GM10847 (cell line): ENCODE results near the gene SPATA18.

Experiments
- POLR2A ChIP-seq: IDR thresholded peaks from 2 replicates; pipeline ENCODE4 v1.6.1; 2011; ENCODE audit not compliant: insufficient read length; ENCODE audit errors: extremely low read depth

The SPATA18 gene

GRCh38 chr4:52038103-52038912, 12.8 kb upstream of the SPATA18 start, which contains the start of gene SGCB:
Gene SGCB, minus strand, starts transcription at chr4:52038299. Its CDS starts 40 bp downstream, at chr4:52038259.
- TF ChIP-seq POLR2A = peak; percentile 27

DNA sequence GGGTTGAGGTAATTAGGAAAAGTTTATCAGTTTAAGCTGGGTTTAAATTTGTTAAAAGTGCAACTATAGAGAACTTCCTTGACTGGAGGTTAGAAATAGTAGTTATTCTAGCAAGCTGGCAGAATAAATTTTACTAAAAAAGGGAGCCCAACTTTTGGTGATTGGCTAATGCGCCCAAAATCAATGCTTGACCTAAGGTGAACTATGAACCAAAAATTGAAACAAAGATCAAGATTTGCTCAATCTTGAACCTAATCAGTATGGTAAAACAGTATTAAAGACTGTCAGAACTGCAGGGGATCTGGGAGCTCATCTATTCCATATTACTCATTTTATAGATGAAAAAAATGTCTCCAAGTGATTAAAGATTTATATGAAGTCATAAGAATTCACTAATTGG, 6.1 kb upstream of the SPATA18 start:
- TF ChIP-seq POLR2A = no peak

DNA sequence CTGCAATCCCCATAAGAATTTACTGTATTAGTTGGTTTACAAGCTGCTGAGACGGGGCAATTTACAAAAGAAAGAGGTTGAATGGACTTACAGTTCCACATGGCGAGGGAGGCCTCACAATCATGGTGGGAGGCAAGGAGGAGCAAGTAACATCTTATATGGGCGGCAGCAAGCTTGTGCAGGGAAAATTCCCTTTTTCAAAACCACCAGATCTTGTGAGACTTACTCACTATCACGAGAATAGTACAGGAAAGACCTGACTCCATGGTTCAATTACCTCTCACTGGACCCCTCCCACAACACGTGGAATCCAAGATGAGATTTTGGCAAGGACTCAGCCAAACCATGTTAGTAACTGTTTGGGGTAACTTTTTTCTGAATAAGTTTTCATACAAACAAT, 1.8 kb upstream of the SPATA18 start:
- no peak for TF ChIP-seq POLR2A

DNA sequence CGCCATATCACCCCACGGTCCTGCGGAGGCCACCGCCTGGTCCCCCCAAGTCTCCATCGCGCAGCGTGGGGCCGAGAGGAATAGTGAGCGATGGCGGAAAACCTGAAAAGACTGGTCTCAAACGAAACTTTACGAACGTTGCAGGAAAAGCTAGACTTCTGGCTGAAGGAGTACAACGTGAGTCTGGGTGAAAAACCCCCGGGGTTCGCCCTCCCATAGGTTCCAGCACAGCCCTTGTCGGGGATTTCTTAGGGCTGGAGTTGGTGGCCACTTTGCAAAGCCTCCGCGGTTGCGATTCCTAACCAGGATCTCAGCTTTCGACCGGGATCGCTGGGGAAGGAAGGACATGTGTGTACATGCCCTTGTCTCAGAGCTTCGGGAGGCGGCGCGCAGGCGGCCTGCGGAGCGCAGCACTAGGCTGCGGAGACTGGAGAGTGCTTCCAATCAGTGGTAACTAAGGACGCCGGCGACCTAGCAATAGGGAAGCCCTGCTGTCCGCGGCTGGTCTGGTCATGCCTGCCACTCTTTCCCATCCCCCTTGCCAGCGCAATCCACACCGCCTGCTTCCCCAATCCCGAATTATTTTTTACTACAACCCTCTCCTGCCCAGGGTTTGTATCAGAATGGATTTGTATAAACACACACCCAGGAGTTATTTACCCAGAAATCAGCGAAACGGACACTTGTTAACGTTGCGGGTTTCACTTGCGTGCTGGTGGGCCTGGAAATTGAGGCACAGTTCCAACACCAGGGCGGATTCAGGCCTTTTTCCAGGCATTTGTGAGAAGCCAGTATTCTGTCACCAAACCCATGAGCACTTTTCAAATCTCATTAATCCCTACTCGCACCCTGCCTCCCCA, 741 bp downstream of the SPATA18 start:
- TF ChIP-seq POLR2A = no peak

DNA sequence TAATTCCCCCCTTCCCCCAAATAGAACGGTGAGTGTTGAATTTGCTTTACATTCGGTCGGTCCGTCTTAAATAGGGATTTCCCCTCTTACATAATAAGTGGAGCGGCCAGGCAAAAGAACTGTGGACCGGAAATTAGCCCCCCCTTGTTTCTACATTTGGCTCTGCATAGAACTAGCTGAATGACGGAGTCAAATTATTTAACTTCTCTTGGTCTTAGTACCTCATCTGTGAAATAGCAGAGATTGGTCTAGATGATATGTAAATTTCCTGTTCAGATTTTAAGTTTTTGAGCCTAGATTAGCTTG, 1.3 kb downstream of the SPATA18 start:
- TF ChIP-seq POLR2A = no peak

GRCh38 chr4:52054254-52054653, 3.1 kb downstream of the SPATA18 start:
- no peak for TF ChIP-seq POLR2A

GRCh38 chr4:52057196-52057595, 6.1 kb downstream of the SPATA18 start:
- TF ChIP-seq POLR2A = no peak

GRCh38 chr4:52058275-52058674, 7.2 kb downstream of the SPATA18 start:
- TF ChIP-seq POLR2A = no peak

DNA sequence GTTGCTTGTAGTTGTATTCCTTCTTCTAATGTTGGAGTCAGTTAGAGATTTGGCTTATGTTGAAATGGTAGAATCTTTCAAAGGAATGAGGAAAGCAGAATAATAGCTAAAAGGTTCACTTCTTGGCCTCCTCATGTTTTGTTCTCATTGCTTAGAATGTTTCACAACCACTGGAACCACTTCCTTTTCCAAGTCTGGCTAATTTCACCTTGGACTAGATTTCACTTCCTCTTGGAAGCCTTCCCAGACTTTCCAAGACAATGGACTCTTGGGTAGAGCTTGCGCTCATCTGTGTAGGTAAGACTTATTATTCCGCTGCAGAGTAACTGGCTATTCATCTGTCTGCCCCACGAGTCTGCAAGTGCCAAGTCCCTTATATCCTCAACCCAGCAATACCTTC, 8.3 kb downstream of the SPATA18 start:
- no peak for TF ChIP-seq POLR2A

DNA sequence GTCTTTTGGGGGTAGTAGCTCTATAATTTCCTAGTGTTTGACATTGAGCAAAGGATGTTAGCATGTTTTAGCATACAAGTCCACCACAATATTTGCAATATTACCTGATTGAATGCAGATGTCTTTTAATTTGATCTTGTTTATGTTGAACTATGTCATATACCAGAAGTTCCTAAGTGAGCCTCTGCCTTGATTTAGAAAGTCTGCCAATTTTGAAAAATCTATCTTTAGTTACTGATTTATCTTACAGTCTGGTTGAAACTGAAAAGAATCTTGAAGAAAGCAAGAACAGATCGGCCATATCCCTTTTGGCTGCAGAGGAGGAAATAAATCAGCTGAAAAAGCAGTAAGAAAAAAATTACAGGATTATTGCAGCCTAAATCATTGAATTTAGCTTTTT, 18.5 kb downstream of the SPATA18 start:
- TF ChIP-seq POLR2A = no peak

DNA sequence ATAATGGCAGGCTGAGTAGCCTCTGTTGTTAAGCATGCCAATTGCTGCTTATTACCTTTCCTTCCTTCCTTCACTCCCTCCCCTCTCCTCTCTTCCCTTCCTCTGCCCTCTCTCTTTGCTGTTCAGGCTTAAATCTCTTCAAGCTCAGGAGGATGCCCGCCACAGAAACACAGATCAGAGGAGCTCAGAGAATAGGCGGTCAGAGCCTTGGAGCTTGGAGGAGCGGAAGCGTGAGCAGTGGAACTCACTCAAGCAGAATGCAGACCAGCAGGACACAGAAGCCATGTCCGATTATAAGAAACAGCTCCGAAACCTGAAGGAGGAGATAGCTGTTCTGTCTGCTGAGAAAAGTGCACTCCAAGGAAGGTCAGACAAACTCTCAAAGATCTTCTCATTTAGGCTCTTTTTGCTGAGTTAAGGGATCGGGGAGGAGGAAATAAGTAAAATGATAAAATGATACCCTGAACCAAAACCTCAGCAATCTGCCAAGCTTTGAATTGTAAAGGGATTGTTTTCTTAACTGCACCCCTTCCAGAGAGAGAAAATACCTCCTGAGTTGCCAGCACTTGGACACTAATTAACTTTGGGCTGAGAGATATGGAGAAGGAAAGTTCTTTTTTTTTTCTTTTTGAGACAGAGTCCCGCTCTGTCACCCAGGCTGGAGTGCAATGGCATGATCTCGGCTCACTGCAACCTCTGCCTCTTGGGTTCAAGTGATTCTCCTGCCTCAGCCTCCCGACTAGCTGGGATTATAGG, 20.9 kb downstream of the SPATA18 start:
- no peak for TF ChIP-seq POLR2A

DNA sequence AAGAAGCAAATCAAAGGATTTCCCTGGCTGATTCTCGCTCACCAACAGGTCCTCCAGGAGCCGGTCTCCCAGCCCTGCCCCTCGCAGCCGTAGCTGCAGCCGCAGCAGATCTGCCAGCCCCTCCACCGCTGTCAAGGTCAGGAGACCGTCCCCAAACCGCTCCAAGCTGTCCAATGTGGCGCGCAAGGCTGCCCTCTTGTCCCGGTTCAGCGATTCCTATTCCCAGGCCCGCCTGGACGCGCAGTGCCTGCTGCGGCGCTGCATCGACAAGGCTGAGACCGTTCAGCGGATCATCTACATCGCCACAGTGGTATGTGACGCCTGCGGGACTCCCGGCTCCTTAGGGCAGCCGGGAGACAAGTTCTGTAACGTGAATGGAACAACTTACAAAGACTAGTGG, 25.6 kb downstream of the SPATA18 start:
- TF ChIP-seq POLR2A = no peak

DNA sequence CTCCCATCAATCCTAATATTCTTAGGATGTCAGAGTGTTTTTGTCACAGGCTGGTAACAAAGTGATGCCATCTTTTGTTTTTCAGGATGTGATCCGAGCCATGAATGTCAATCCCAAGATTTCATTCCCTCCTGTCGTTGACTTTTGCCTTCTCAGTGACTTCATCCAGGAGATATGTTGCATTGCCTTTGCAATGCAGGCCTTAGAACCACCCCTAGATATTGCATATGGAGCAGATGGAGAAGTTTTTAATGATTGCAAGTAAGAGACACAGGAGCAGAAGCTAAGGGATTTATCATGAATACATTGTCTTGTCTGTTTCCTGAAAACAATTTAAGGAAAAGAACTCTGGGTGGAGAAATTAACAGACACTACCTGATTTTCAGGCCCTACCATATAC, 28.6 kb downstream of the SPATA18 start:
- TF ChIP-seq POLR2A = no peak

GRCh38 chr4:52081216-52081615, 30.1 kb downstream of the SPATA18 start:
- TF ChIP-seq POLR2A = no peak

- no peak for TF ChIP-seq POLR2A
Measured at GRCh38 chr4:52091801-52092200, 40.7 kb downstream of the SPATA18 start.

DNA sequence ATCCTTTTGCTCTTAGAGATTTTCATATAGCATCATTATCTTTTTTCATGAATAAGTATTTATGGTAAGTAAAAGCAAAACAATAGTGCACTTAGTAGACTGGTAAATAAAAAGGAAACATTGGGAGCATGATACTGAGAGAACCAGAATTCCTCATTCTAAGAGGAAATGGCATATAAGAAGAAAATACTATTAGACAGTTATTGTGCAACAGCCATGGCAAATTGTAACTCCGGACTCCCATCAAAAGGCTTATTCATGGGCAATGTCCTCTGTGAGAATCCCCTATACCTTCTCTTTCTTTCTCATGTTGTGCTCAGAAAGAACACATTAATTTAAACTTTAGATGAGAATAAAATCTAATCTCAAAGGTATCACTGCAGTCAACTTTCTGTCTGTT, 42.4 kb downstream of the SPATA18 start:
- no peak for TF ChIP-seq POLR2A
